GM23248 (cell line): ENCODE results near the gene FMNL3. TPM values are rescaled to one million over a fixed set of nuclear protein-coding genes. Genes with fewer than 3 reads are reported as not detected.

Experiments
- DNase-seq: peaks from one replicate; pipeline ENCODE4 v3.0.0-alpha.2; 2015
- H2AFZ ChIP-seq: fragments of 200-600 bp; sonication (generic); 2 replicates; pipeline ENCODE4 v1.6.1; 2016; ENCODE audit warnings: antibody characterized with exemption
- H3F3A ChIP-seq: fragments of 200-600 bp; sonication (generic); 2 replicates; pipeline ENCODE4 v1.6.1; 2016; ENCODE audit warnings: mild to moderate bottlenecking, antibody characterized with exemption, mixed run types; ENCODE audit not compliant: insufficient read depth
- H3K27ac ChIP-seq: fragments of 200-600 bp; sonication (generic); 2 replicates; pipeline ENCODE4 v1.5.1; 2016; ENCODE audit warnings: mild to moderate bottlenecking
- H3K27me3 ChIP-seq: fragments of 200-600 bp; sonication (generic); replicated peaks from 2 replicates; pipeline ENCODE4 v1.6.1; 2016; ENCODE audit warnings: mild to moderate bottlenecking; ENCODE audit not compliant: insufficient read depth
- H3K36me3 ChIP-seq: fragments of 200-600 bp; sonication (generic); 2 replicates; pipeline ENCODE4 v1.6.1; 2016; ENCODE audit warnings: low read depth, mild to moderate bottlenecking
- H3K4me1 ChIP-seq: fragments of 200-600 bp; sonication (generic); 2 replicates; pipeline ENCODE4 v1.6.1; 2016; ENCODE audit warnings: mild to moderate bottlenecking; ENCODE audit not compliant: insufficient read depth
- H3K4me2 ChIP-seq: fragments of 200-600 bp; sonication (generic); one replicate; pipeline ENCODE4 v1.6.1; 2016; ENCODE audit warnings: mild to moderate bottlenecking; ENCODE audit not compliant: unreplicated experiment
- H3K4me3 ChIP-seq: fragments of 200-600 bp; sonication (generic); 2 replicates; pipeline ENCODE4 v1.5.1; 2016; ENCODE audit warnings: mild to moderate bottlenecking
- H3K79me2 ChIP-seq: fragments of 200-600 bp; sonication (generic); 2 replicates; pipeline ENCODE4 v1.6.1; 2016; ENCODE audit warnings: mild to moderate bottlenecking; ENCODE audit not compliant: insufficient read depth
- H3K9ac ChIP-seq: fragments of 200-600 bp; sonication (generic); 2 replicates; pipeline ENCODE4 v1.6.1; 2016; ENCODE audit warnings: mild to moderate bottlenecking
- H3K9me2 ChIP-seq: fragments of 200-600 bp; sonication (generic); 2 replicates; pipeline ENCODE4 v1.6.1; 2016; ENCODE audit warnings: mixed run types, mild to moderate bottlenecking, moderate library complexity; ENCODE audit not compliant: insufficient read depth
- H3K9me3 ChIP-seq: fragments of 200-600 bp; sonication (generic); one replicate; pipeline ENCODE4 v1.6.1; 2017; ENCODE audit warnings: low read depth
- H4K20me1 ChIP-seq: fragments of 200-600 bp; sonication (generic); 2 replicates; pipeline ENCODE4 v1.6.0; 2016; ENCODE audit not compliant: insufficient read depth
- EZH2 ChIP-seq: fragments of 200-600 bp; sonication (generic); IDR thresholded peaks from 2 replicates; pipeline ENCODE4 v1.6.1; 2018; ENCODE audit warnings: antibody characterized with exemption, mild to moderate bottlenecking; ENCODE audit not compliant: insufficient read depth, poor library complexity, severe bottlenecking
- EZH2phosphoT487 ChIP-seq: fragments of 200-600 bp; sonication (generic); IDR thresholded peaks from 2 replicates; pipeline ENCODE4 v1.6.1; 2018; ENCODE audit warnings: antibody characterized with exemption, moderate library complexity, mild to moderate bottlenecking, low read depth; ENCODE audit not compliant: insufficient read depth
- WGBS, 2 experiments: methylation state at CpG; one replicate each; pipeline ENCODE4 v1.1.6; 2015 to 2017; ENCODE audit warnings: low lambda C conversion rate in 2 of 2, low coverage in 1 of 2; ENCODE audit errors: missing lambda C conversion rate in 2 of 2; 5-methylcytosine and 5-hydroxymethylcytosine counted together
- in situ Hi-C: fragments of 300-500 bp; cut with MboI; formaldehyde crosslinking; loops from 2 replicates; pipeline ENCODE4 v1.15.0; 2020
- polyA plus RNA-seq: library from polyadenylated mRNA; unstranded; fragments of >200 nt; fragmentation: Nextera tagmentation; extraction: Ambion mirVana; gene quantifications from 2 replicates; pipeline ENCODE4 v1.2.1, GENCODE V29; 2016
- total RNA-seq: library from RNA; depleted of rRNA; stranded (reverse); fragments of >200 nt; shearing (Covaris generic); gene quantifications from 2 replicates; pipeline ENCODE4 v1.2.3, GENCODE V29; 2014

FMNL3 gene
- total and polyA plus RNA-seq, 2 experiments from 2014 or later: 7.9 to 24.0 TPM

DNA sequence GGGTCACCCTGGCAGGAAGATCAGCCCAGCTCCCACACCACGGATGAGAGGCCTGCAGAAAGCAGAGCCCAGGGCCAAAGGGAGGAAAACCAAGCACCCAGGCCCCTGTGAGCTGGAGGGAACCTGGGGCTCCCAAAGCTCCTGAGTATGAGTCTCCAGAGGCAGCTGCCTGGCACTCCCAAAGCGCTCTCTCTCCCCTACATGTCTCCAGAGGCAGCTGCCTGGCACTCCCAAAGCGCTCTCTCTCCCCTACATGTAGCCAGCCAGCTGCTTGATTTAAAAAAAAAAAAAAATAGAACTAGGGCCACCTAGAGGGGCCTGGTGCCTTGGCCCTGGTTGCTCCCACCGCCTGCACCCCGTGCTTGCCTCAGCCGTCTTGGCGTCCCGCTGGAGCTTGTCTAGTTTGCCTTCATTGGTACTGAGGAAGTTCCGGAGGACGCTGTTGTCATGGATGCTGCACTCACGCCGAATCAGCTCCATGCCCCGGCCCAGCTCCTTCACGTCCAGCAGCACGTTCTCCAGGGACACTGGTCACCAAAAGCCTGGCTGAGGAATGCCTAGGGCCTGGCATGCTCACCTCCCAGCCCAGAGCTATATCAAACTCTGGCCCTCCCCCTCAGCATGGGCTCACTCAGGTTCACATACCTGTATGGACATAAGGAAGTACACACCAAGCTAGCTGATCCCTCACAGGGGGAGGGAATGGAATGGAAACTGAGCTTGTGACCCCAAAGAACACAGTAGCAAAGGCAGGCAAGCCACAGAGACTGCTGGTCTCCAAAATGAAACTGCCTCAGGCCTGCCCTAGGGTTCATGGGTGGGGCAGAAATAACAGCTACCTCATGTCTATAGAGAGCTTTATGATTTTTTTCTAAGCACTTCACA, 59.1 kb downstream of the FMNL3 start:
- Histone ChIP-seq H3K79me2 (no peaks in the 10 kb centered on the region), H3K36me3 (no peaks in the 10 kb centered on the region; the same call in 1 of the 2 replicates), H3K4me3 (no peak overlapping the region), H3K9me2 (no peaks in the 10 kb centered on the region), H4K20me1 (no peaks in the 10 kb centered on the region), H3K27ac (no peak overlapping the region), H3K27me3 (no peaks in the 10 kb centered on the region), H2AFZ (no peak overlapping the region), H3K4me1 (no peaks in the 10 kb centered on the region; the same call in 1 of the 2 replicates), H3K9ac (no peak overlapping the region), H3K4me2 (no peak overlapping the region), H3F3A (0 out of 2 replicates have a peak, but pooled peaks cover 4% of the 10 kb centered on the region), H3K9me3 (no peaks in the 10 kb centered on the region)
- 89% methylated on average over 15 of the region's 15 CpGs for WGBS, 2 experiments
- DNase-seq: no peak
- in situ Hi-C loops: no loop called here
- TF ChIP-seq EZH2 (no peak), EZH2phosphoT487 (no peak)

DNA sequence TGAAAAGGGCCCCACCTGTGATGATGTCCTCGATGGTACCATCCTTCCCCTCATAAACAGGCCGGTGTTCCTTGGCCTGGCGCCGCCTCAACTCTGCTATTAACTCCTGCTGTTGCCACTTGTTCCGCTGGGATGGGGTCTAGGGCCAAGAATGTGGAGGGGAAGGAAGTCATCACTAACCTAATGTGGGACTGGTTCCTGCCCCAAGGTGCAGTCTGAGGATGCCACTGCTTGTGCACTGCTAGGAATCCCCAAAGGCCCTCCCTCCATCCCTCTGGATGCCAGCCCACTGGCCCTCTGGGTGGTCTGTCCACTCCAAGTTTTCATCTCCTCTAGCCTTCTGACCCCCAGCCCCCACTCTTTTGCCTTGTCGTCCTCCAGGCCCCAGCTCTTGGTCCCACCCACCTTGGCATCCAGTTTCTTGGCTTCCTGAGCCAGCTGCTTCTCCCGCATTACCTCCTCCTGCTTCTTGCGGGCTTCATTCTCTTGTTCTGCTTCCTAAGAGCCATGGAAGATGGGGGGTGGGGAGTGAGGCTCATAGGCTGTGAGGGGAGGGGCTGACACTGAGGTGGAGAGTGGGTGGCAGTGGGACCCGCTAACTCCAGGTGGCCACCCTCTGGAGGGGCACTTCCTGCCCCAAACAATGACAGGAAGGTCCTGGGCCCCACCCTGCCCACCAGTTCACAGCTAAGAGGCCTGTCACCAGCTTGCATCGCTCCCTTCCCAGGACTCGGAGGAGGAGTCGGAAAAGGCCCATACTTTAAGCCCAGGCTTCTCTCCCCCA, 60.1 kb downstream of the FMNL3 start:
- Histone ChIP-seq H3K9me2 (no peaks in the 10 kb centered on the region), H3K36me3 (no peaks in the 10 kb centered on the region; the same call in 1 of the 2 replicates), H3K4me2 (no peak overlapping the region), H2AFZ (no peak overlapping the region), H3K9ac (no peak overlapping the region), H3K79me2 (no peaks in the 10 kb centered on the region), H3K9me3 (no peaks in the 10 kb centered on the region), H3K27ac (no peak overlapping the region), H3F3A (0 out of 2 replicates have a peak, but pooled peaks cover 4% of the 10 kb centered on the region), H3K4me3 (no peak overlapping the region), H4K20me1 (no peaks in the 10 kb centered on the region), H3K4me1 (no peaks in the 10 kb centered on the region), H3K27me3 (no peaks in the 10 kb centered on the region)
- DNase-seq: no peak
- TF ChIP-seq EZH2 (no peak), EZH2phosphoT487 (no peak)
- 82 to 85% methylated on average over 12 of the region's 12 CpGs for WGBS, 2 experiments
- in situ Hi-C loops: no loop called here

DNA sequence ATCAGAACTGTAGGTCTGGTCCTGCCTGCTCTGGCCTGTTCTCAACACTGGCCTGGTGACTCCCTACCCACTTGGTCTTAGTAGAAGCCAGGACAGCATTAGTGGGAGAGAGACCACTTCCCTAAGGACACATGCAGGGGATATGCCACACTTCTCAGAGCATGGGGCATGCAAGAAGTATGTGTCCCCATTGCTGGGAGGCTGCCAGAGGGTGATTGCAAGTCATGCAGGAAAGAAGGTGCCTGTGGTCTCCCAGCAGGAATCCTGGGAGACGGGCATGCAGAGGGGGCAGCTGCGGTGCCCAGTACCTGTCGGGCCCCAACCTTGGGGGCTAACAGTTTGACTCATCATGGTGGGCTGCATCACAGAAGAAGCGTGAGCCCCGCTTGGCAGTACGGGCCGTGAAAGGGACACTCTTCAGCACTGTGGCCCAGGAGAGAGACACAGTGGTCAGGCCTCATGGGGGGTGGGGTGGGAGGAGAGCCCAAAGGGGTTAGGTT, 60.8 kb downstream of the FMNL3 start:
- Histone ChIP-seq H2AFZ (no peak overlapping the region), H3K4me3 (no peak overlapping the region), H3K9ac (no peak overlapping the region), H3K4me2 (no peak overlapping the region), H3K9me3 (no peaks in the 10 kb centered on the region), H3K9me2 (no peaks in the 10 kb centered on the region), H3F3A (0 out of 2 replicates have a peak, but pooled peaks cover 4% of the 10 kb centered on the region), H3K27me3 (no peaks in the 10 kb centered on the region), H3K79me2 (no peaks in the 10 kb centered on the region), H3K27ac (no peak overlapping the region), H3K4me1 (no peaks in the 10 kb centered on the region), H3K36me3 (no peaks in the 10 kb centered on the region; the same call in 1 of the 2 replicates), H4K20me1 (no peaks in the 10 kb centered on the region)
- no peak for DNase-seq
- TF ChIP-seq EZH2 (no peak), EZH2phosphoT487 (no peak)
- in situ Hi-C loops: no loop called here
- 89 to 93% methylated on average over 7 of the region's 7 CpGs for WGBS, 2 experiments

DNA sequence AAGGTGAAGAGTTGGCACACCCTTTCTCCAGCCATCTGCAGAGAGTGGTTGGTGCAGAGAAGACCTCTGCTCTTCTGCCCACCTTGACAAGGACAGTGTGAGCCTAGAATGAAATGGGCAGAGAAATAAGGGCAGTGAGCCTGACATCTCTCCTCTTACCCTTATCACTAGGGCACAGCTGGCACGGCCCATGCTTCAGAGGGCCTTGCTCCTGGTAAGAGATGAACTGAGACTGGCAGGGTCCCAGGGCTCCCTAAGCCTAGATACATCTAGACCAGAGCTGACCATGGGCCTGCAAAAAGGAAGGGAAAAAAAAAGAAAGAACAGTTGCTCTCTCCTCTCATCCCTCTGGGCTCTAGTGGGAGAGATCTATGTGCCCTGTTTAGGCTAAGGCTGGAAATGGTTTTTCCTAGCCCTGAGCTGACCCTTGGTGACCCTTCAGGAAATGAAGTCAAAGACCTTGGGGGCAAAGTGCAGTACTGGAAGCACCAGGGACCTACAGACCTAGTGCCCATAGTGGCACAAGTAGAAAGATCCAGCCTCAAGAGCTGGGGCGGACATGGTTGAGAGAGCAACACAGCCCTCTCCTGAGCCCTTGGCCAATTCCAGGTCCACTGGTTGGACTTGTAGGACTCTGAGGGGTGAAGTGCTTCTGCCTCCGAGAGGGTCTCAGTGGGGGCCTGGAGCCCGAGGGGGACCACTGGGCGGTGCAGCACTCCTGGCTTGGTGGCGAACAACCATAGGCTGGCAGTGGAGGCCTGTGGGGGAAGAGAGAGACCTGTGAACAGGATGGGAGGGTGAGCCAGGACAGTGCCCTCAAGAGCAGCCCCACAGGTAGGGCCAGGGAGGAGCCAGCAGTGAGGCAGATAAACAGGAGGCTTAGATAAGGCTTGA, 61.8 kb downstream of the FMNL3 start:
- Histone ChIP-seq H3K4me3 (no peak overlapping the region), H3K4me2 (no peak overlapping the region), H4K20me1 (no peaks in the 10 kb centered on the region), H3K36me3 (no peaks in the 10 kb centered on the region; the same call in 1 of the 2 replicates), H3F3A (0 out of 2 replicates have a peak, but pooled peaks cover 4% of the 10 kb centered on the region), H3K27me3 (no peaks in the 10 kb centered on the region), H3K9me3 (no peaks in the 10 kb centered on the region), H3K79me2 (no peaks in the 10 kb centered on the region), H3K4me1 (no peaks in the 10 kb centered on the region), H3K9me2 (no peaks in the 10 kb centered on the region), H3K9ac (no peak overlapping the region), H2AFZ (no peak overlapping the region), H3K27ac (no peak overlapping the region)
- TF ChIP-seq EZH2 (no peak), EZH2phosphoT487 (no peak)
- in situ Hi-C loops: no loop called here
- WGBS, 2 experiments: 87 to 89% methylated on average over 6 of the region's 6 CpGs
- no peak for DNase-seq
